H9 (cell line): Measurements from ENCODE around the gene KIAA1671. TPM values are rescaled to one million over a fixed set of nuclear protein-coding genes. Genes with fewer than 3 reads are reported as not detected.

Experiments
- DNase-seq: peaks from one replicate; pipeline ENCODE4 v3.0.0-alpha.2; 2017
- H2AFZ ChIP-seq: one replicate; pipeline ENCODE4 v1.6.1; 2013; ENCODE audit warnings: mild to moderate bottlenecking, low read length, control low read depth, moderate library complexity
- H2AK5ac ChIP-seq: 2 replicates; pipeline ENCODE4 v1.6.1; 2013; ENCODE audit warnings: low read length, control low read depth, mixed read lengths; ENCODE audit not compliant: insufficient read length
- H2BK120ac ChIP-seq: one replicate; pipeline ENCODE4 v1.6.1; 2013; ENCODE audit warnings: low read depth, mild to moderate bottlenecking, low read length, control low read depth, inconsistent platforms; ENCODE audit not compliant: poor library complexity, severe bottlenecking
- H2BK12ac ChIP-seq: 2 replicates; pipeline ENCODE4 v1.6.1; 2013; ENCODE audit warnings: low read length, control low read depth, mixed read lengths, low read depth; ENCODE audit not compliant: insufficient read length
- H2BK15ac ChIP-seq: 2 replicates; pipeline ENCODE4 v1.6.1; 2013; ENCODE audit warnings: low read depth, low read length, control low read depth
- H2BK20ac ChIP-seq: one replicate; pipeline ENCODE4 v1.6.1; 2013; ENCODE audit warnings: low read depth, mild to moderate bottlenecking, low read length, control low read depth, inconsistent platforms; ENCODE audit not compliant: poor library complexity, severe bottlenecking
- H2BK5ac ChIP-seq: 2 replicates; pipeline ENCODE4 v1.6.1; 2013; ENCODE audit warnings: low read length, control low read depth, mixed read lengths; ENCODE audit not compliant: insufficient read length
- H3K14ac ChIP-seq: 2 replicates; pipeline ENCODE4 v1.6.1; 2013; ENCODE audit warnings: low read length, control low read depth; ENCODE audit not compliant: insufficient read depth
- H3K18ac ChIP-seq: 2 replicates; pipeline ENCODE4 v1.6.1; 2013; ENCODE audit warnings: low read depth, mild to moderate bottlenecking, mixed read lengths, low read length, control low read depth; ENCODE audit not compliant: insufficient read length
- H3K23ac ChIP-seq: 2 replicates; pipeline ENCODE4 v1.6.1; 2013; ENCODE audit warnings: low read length, control low read depth, mixed read lengths, low read depth; ENCODE audit not compliant: insufficient read length
- H3K23me2 ChIP-seq: 2 replicates; pipeline ENCODE4 v1.6.1; 2013; ENCODE audit warnings: low read depth, mild to moderate bottlenecking, mixed read lengths, low read length, control low read depth; ENCODE audit not compliant: insufficient read length, poor library complexity, severe bottlenecking
- H3K27ac ChIP-seq: 2 replicates; pipeline ENCODE4 v1.5.1; 2013; ENCODE audit warnings: low read length, control low read depth, mixed read lengths, low read depth; ENCODE audit not compliant: insufficient read length
- H3K27me3 ChIP-seq: 2 replicates; pipeline ENCODE4 v1.6.1; 2013; ENCODE audit warnings: low read length, control low read depth, inconsistent platforms; ENCODE audit not compliant: insufficient read depth
- H3K4ac ChIP-seq: 2 replicates; pipeline ENCODE4 v1.6.1; 2013; ENCODE audit warnings: low read depth, mild to moderate bottlenecking, control low read depth, inconsistent platforms, low read length, moderate library complexity
- H3K4me1 ChIP-seq: 2 replicates; pipeline ENCODE4 v1.6.1; 2013; ENCODE audit warnings: low read length, control low read depth, inconsistent platforms; ENCODE audit not compliant: insufficient read depth
- H3K4me2 ChIP-seq: 2 replicates; pipeline ENCODE4 v1.6.1; 2013; ENCODE audit warnings: low read length, control low read depth, mixed read lengths; ENCODE audit not compliant: insufficient read length, insufficient read depth
- H3K56ac ChIP-seq: 2 replicates; pipeline ENCODE4 v1.6.1; 2013; ENCODE audit warnings: low read depth, mild to moderate bottlenecking, mixed read lengths, low read length, control low read depth; ENCODE audit not compliant: insufficient read length
- H3K79me1 ChIP-seq: 2 replicates; pipeline ENCODE4 v1.6.1; 2013; ENCODE audit warnings: low read depth, mild to moderate bottlenecking, moderate library complexity, low read length, control low read depth, inconsistent platforms; ENCODE audit not compliant: insufficient read depth, poor library complexity, severe bottlenecking
- H3K79me2 ChIP-seq: 2 replicates; pipeline ENCODE4 v1.6.1; 2013; ENCODE audit warnings: low read length, control low read depth, inconsistent platforms; ENCODE audit not compliant: insufficient read depth
- H3K9ac ChIP-seq: 2 replicates; pipeline ENCODE4 v1.6.1; 2013; ENCODE audit warnings: low read length, control low read depth, mixed read lengths; ENCODE audit not compliant: insufficient read length; ENCODE audit errors: extremely low read depth
- H3K9me3 ChIP-seq: one replicate; pipeline ENCODE4 v1.6.1; 2013; ENCODE audit warnings: low read depth, low read length, inconsistent platforms; ENCODE audit not compliant: control insufficient read depth
- H3T11ph ChIP-seq: one replicate; pipeline ENCODE4 v1.6.1; 2013; ENCODE audit warnings: mild to moderate bottlenecking, low read length, control low read depth, inconsistent platforms
- H4K20me1 ChIP-seq: one replicate; pipeline ENCODE4 v1.6.1; 2013; ENCODE audit not compliant: control insufficient read depth, insufficient read length, insufficient read depth
- H4K5ac ChIP-seq: 2 replicates; pipeline ENCODE4 v1.6.1; 2013; ENCODE audit warnings: low read depth, mild to moderate bottlenecking, mixed read lengths, low read length, control low read depth; ENCODE audit not compliant: insufficient read length
- H4K8ac ChIP-seq: replicated peaks from 2 replicates; pipeline ENCODE4 v1.6.1; 2013; ENCODE audit warnings: low read length, control low read depth, mixed read lengths, low read depth; ENCODE audit not compliant: insufficient read length
- H4K91ac ChIP-seq: 2 replicates; pipeline ENCODE4 v1.6.1; 2013; ENCODE audit warnings: low read depth, mild to moderate bottlenecking, moderate library complexity, mixed read lengths, low read length, control low read depth; ENCODE audit not compliant: insufficient read length
- H3K27ac Mint-ChIP-seq, 3 experiments: 2 replicates in 2 of 3; 3 replicates in 1 of 3; pipeline ENCODE4 v1.8.0; 2020 to 2021; ENCODE audit warnings: mixed read lengths in 3 of 3, mild to moderate bottlenecking in 1 of 3, moderate library complexity in 1 of 3
- H3K27me3 Mint-ChIP-seq: 2 replicates; pipeline ENCODE4 v1.8.0; 2021; ENCODE audit warnings: low read depth, mild to moderate bottlenecking, moderate library complexity, mixed read lengths
- H3K36me3 Mint-ChIP-seq, 3 experiments: 2 replicates in 2 of 3; 3 replicates in 1 of 3; pipeline ENCODE4 v1.8.0; 2020 to 2021; ENCODE audit warnings: low read depth in 3 of 3, mixed read lengths in 3 of 3; ENCODE audit not compliant: insufficient read depth in 1 of 3
- H3K4me1 Mint-ChIP-seq, 2 experiments: 2 replicates each; pipeline ENCODE4 v1.8.0; 2020; ENCODE audit warnings: mixed read lengths in 2 of 2
- H3K4me3 Mint-ChIP-seq, 2 experiments: 2 replicates in 1 of 2; 3 replicates in 1 of 2; pipeline ENCODE4 v1.8.0; 2020 to 2021; ENCODE audit warnings: mild to moderate bottlenecking in 2 of 2, mixed read lengths in 2 of 2, moderate library complexity in 1 of 2
- H3K9me3 Mint-ChIP-seq, 2 experiments: 2 replicates in 1 of 2; 3 replicates in 1 of 2; pipeline ENCODE4 v1.8.0; 2020; ENCODE audit warnings: mild to moderate bottlenecking in 2 of 2, mixed read lengths in 2 of 2, moderate library complexity in 1 of 2
- CTCF ChIP-seq: fragments of 200-600 bp; sonication (generic); conservative IDR thresholded peaks from 3 replicates; pipeline ENCODE4 v1.8.0; 2021; ENCODE audit warnings: antibody characterized with exemption, mild to moderate bottlenecking
- WGBS: extraction: QIAGEN DNeasy Blood & Tissue Kit; methylation state at CpG from one replicate; pipeline ENCODE4 v1.1.7; 2013; ENCODE audit warnings: missing lambda C conversion rate, low lambda C conversion rate, mixed read lengths; ENCODE audit not compliant: insufficient read length; ENCODE audit errors: extremely low coverage; 5-methylcytosine and 5-hydroxymethylcytosine counted together
- total RNA-seq: library from RNA; stranded (reverse); gene quantifications from 2 replicates; pipeline ENCODE4 v1.2.1, GENCODE V29; 2021

Gene KIAA1671
- total RNA-seq, 1 experiment from 2014 or later, result 22.6 TPM

DNA sequence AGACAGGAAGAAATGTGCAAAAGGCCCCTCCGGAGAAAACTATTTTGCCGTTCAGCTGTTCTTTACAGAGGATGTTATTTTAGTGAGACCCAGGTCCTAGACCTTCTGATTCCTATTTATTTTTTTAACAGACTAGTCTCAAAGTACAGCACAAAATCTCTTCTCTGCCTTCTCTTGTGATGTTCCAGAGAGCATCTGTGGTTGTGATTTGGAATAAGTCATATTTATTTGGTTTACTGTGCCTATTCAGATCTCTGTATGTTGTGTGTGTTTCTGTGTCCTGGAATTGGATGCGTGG lies 26.1 kb upstream of the KIAA1671 start:
- Mint-ChIP-seq H3K27me3 (no peaks in the 10 kb centered on the region; the same call in 1 of the 2 replicates), H3K36me3 (peaks cover 0 to 17% (median 14%) of the 10 kb centered on the region in 3 experiments; a peak in 3 of 7 replicates), H3K4me1 (peaks cover 16 to 24% of the 10 kb centered on the region in 2 experiments), H3K9me3 (peaks cover 3 to 6% of the 10 kb centered on the region in 2 experiments; a peak in 3 of 5 replicates), H3K4me3 (no peak overlapping the region), H3K27ac (peak overlapping the region in 2 of 3 experiments; percentile 77 to 81; a peak in 3 of 7 replicates)
- Histone ChIP-seq H3K14ac (no peak overlapping the region), H4K8ac (no peak overlapping the region), H3K4ac (no peak overlapping the region), H2AFZ (no peak overlapping the region), H3K9ac (no peak overlapping the region), H2AK5ac (no peak overlapping the region), H3K4me2 (no peak overlapping the region), H3K27ac (no peak overlapping the region), H3K79me1 (no peaks in the 10 kb centered on the region), H4K5ac (no peak overlapping the region), H3K4me1 (no peaks in the 10 kb centered on the region), H3T11ph (no peak overlapping the region), H2BK120ac (no peak overlapping the region), H3K79me2 (no peaks in the 10 kb centered on the region), H3K56ac (no peak overlapping the region), H2BK15ac (no peak overlapping the region), H4K20me1 (no peaks in the 10 kb centered on the region), H3K23ac (no peak overlapping the region), H2BK12ac (no peak overlapping the region), H3K9me3 (no peaks in the 10 kb centered on the region), H3K23me2 (no peaks in the 10 kb centered on the region), H2BK20ac (no peak overlapping the region), H3K18ac (no peak overlapping the region), H3K27me3 (no peaks in the 10 kb centered on the region), H4K91ac (no peak overlapping the region), H2BK5ac (no peak overlapping the region)
- TF ChIP-seq CTCF, result no peak
- DNase-seq, result no peak
- no CpG with 5 or more reads among the region's 3 CpGs for WGBS
